H9 (cell line): ENCODE results near the gene ARHGAP24. TPM values are rescaled to one million over a fixed set of nuclear protein-coding genes. Genes with fewer than 3 reads are reported as not detected.

Experiments used
- DNase-seq: peaks from one replicate; pipeline ENCODE4 v3.0.0-alpha.2; 2017
- H2AFZ ChIP-seq: one replicate; pipeline ENCODE4 v1.6.1; 2013; ENCODE audit warnings: mild to moderate bottlenecking, low read length, control low read depth, moderate library complexity
- H2AK5ac ChIP-seq: 2 replicates; pipeline ENCODE4 v1.6.1; 2013; ENCODE audit warnings: low read length, control low read depth, mixed read lengths; ENCODE audit not compliant: insufficient read length
- H2BK120ac ChIP-seq: one replicate; pipeline ENCODE4 v1.6.1; 2013; ENCODE audit warnings: low read depth, mild to moderate bottlenecking, low read length, control low read depth, inconsistent platforms; ENCODE audit not compliant: poor library complexity, severe bottlenecking
- H2BK12ac ChIP-seq: 2 replicates; pipeline ENCODE4 v1.6.1; 2013; ENCODE audit warnings: low read length, control low read depth, mixed read lengths, low read depth; ENCODE audit not compliant: insufficient read length
- H2BK15ac ChIP-seq: 2 replicates; pipeline ENCODE4 v1.6.1; 2013; ENCODE audit warnings: low read depth, low read length, control low read depth
- H2BK20ac ChIP-seq: one replicate; pipeline ENCODE4 v1.6.1; 2013; ENCODE audit warnings: low read depth, mild to moderate bottlenecking, low read length, control low read depth, inconsistent platforms; ENCODE audit not compliant: poor library complexity, severe bottlenecking
- H2BK5ac ChIP-seq: 2 replicates; pipeline ENCODE4 v1.6.1; 2013; ENCODE audit warnings: low read length, control low read depth, mixed read lengths; ENCODE audit not compliant: insufficient read length
- H3K14ac ChIP-seq: 2 replicates; pipeline ENCODE4 v1.6.1; 2013; ENCODE audit warnings: low read length, control low read depth; ENCODE audit not compliant: insufficient read depth
- H3K18ac ChIP-seq: 2 replicates; pipeline ENCODE4 v1.6.1; 2013; ENCODE audit warnings: low read depth, mild to moderate bottlenecking, mixed read lengths, low read length, control low read depth; ENCODE audit not compliant: insufficient read length
- H3K23ac ChIP-seq: 2 replicates; pipeline ENCODE4 v1.6.1; 2013; ENCODE audit warnings: low read length, control low read depth, mixed read lengths, low read depth; ENCODE audit not compliant: insufficient read length
- H3K23me2 ChIP-seq: 2 replicates; pipeline ENCODE4 v1.6.1; 2013; ENCODE audit warnings: low read depth, mild to moderate bottlenecking, mixed read lengths, low read length, control low read depth; ENCODE audit not compliant: insufficient read length, poor library complexity, severe bottlenecking
- H3K27ac ChIP-seq: 2 replicates; pipeline ENCODE4 v1.5.1; 2013; ENCODE audit warnings: low read length, control low read depth, mixed read lengths, low read depth; ENCODE audit not compliant: insufficient read length
- H3K27me3 ChIP-seq: 2 replicates; pipeline ENCODE4 v1.6.1; 2013; ENCODE audit warnings: low read length, control low read depth, inconsistent platforms; ENCODE audit not compliant: insufficient read depth
- H3K4ac ChIP-seq: 2 replicates; pipeline ENCODE4 v1.6.1; 2013; ENCODE audit warnings: low read depth, mild to moderate bottlenecking, control low read depth, inconsistent platforms, low read length, moderate library complexity
- H3K4me1 ChIP-seq: 2 replicates; pipeline ENCODE4 v1.6.1; 2013; ENCODE audit warnings: low read length, control low read depth, inconsistent platforms; ENCODE audit not compliant: insufficient read depth
- H3K4me2 ChIP-seq: 2 replicates; pipeline ENCODE4 v1.6.1; 2013; ENCODE audit warnings: low read length, control low read depth, mixed read lengths; ENCODE audit not compliant: insufficient read length, insufficient read depth
- H3K56ac ChIP-seq: 2 replicates; pipeline ENCODE4 v1.6.1; 2013; ENCODE audit warnings: low read depth, mild to moderate bottlenecking, mixed read lengths, low read length, control low read depth; ENCODE audit not compliant: insufficient read length
- H3K79me1 ChIP-seq: 2 replicates; pipeline ENCODE4 v1.6.1; 2013; ENCODE audit warnings: low read depth, mild to moderate bottlenecking, moderate library complexity, low read length, control low read depth, inconsistent platforms; ENCODE audit not compliant: insufficient read depth, poor library complexity, severe bottlenecking
- H3K79me2 ChIP-seq: 2 replicates; pipeline ENCODE4 v1.6.1; 2013; ENCODE audit warnings: low read length, control low read depth, inconsistent platforms; ENCODE audit not compliant: insufficient read depth
- H3K9ac ChIP-seq: 2 replicates; pipeline ENCODE4 v1.6.1; 2013; ENCODE audit warnings: low read length, control low read depth, mixed read lengths; ENCODE audit not compliant: insufficient read length; ENCODE audit errors: extremely low read depth
- H3K9me3 ChIP-seq: one replicate; pipeline ENCODE4 v1.6.1; 2013; ENCODE audit warnings: low read depth, low read length, inconsistent platforms; ENCODE audit not compliant: control insufficient read depth
- H3T11ph ChIP-seq: one replicate; pipeline ENCODE4 v1.6.1; 2013; ENCODE audit warnings: mild to moderate bottlenecking, low read length, control low read depth, inconsistent platforms
- H4K20me1 ChIP-seq: one replicate; pipeline ENCODE4 v1.6.1; 2013; ENCODE audit not compliant: control insufficient read depth, insufficient read length, insufficient read depth
- H4K5ac ChIP-seq: 2 replicates; pipeline ENCODE4 v1.6.1; 2013; ENCODE audit warnings: low read depth, mild to moderate bottlenecking, mixed read lengths, low read length, control low read depth; ENCODE audit not compliant: insufficient read length
- H4K8ac ChIP-seq: replicated peaks from 2 replicates; pipeline ENCODE4 v1.6.1; 2013; ENCODE audit warnings: low read length, control low read depth, mixed read lengths, low read depth; ENCODE audit not compliant: insufficient read length
- H4K91ac ChIP-seq: 2 replicates; pipeline ENCODE4 v1.6.1; 2013; ENCODE audit warnings: low read depth, mild to moderate bottlenecking, moderate library complexity, mixed read lengths, low read length, control low read depth; ENCODE audit not compliant: insufficient read length
- H3K27ac Mint-ChIP-seq, 3 experiments: 2 replicates in 2 of 3; 3 replicates in 1 of 3; pipeline ENCODE4 v1.8.0; 2020 to 2021; ENCODE audit warnings: mixed read lengths in 3 of 3, mild to moderate bottlenecking in 1 of 3, moderate library complexity in 1 of 3
- H3K27me3 Mint-ChIP-seq: 2 replicates; pipeline ENCODE4 v1.8.0; 2021; ENCODE audit warnings: low read depth, mild to moderate bottlenecking, moderate library complexity, mixed read lengths
- H3K36me3 Mint-ChIP-seq, 3 experiments: 2 replicates in 2 of 3; 3 replicates in 1 of 3; pipeline ENCODE4 v1.8.0; 2020 to 2021; ENCODE audit warnings: low read depth in 3 of 3, mixed read lengths in 3 of 3; ENCODE audit not compliant: insufficient read depth in 1 of 3
- H3K4me1 Mint-ChIP-seq, 2 experiments: 2 replicates each; pipeline ENCODE4 v1.8.0; 2020; ENCODE audit warnings: mixed read lengths in 2 of 2
- H3K4me3 Mint-ChIP-seq, 2 experiments: 2 replicates in 1 of 2; 3 replicates in 1 of 2; pipeline ENCODE4 v1.8.0; 2020 to 2021; ENCODE audit warnings: mild to moderate bottlenecking in 2 of 2, mixed read lengths in 2 of 2, moderate library complexity in 1 of 2
- H3K9me3 Mint-ChIP-seq, 2 experiments: 2 replicates in 1 of 2; 3 replicates in 1 of 2; pipeline ENCODE4 v1.8.0; 2020; ENCODE audit warnings: mild to moderate bottlenecking in 2 of 2, mixed read lengths in 2 of 2, moderate library complexity in 1 of 2
- WGBS: extraction: QIAGEN DNeasy Blood & Tissue Kit; methylation state at CpG from one replicate; pipeline ENCODE4 v1.1.7; 2013; ENCODE audit warnings: missing lambda C conversion rate, low lambda C conversion rate, mixed read lengths; ENCODE audit not compliant: insufficient read length; ENCODE audit errors: extremely low coverage; 5-methylcytosine and 5-hydroxymethylcytosine counted together
- total RNA-seq: library from RNA; stranded (reverse); gene quantifications from 2 replicates; pipeline ENCODE4 v1.2.1, GENCODE V29; 2021
- TF ChIP-seq, protein P1 (sequence below): fragments of 200-600 bp; sonication (generic); conservative IDR thresholded peaks from 3 replicates; pipeline ENCODE4 v1.8.0; 2021; ENCODE audit warnings: antibody characterized with exemption, mild to moderate bottlenecking

Gene ARHGAP24
- total RNA-seq, 1 experiment from 2014 or later = 0.37 TPM

DNA sequence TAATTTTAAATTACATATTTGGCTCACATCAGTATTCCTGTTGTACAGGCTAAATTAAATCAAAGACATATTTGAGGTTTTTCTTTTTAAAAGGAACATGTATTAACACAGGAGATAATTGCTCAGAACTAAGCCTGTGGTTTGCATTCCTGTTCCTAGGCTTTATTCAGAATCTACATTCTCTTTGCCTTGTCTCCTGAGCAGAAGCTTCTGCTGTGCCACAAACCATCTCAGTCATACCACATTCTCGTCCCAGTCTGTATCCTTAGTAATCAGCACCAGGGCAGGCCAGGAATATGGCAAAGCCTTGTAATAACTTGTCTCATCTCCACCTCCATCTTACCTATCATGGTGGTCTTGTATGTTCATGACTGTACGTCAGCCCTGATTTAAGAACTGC, 162.8 kb downstream of the ARHGAP24 start:
- WGBS = no CpG with 5 or more reads among the region's 2 CpGs
- Histone ChIP-seq H3K27me3 (no peaks in the 10 kb centered on the region), H4K5ac (no peak overlapping the region), H4K20me1 (no peaks in the 10 kb centered on the region), H3T11ph (no peak overlapping the region), H2AK5ac (no peak overlapping the region), H3K9ac (no peak overlapping the region), H2BK15ac (no peak overlapping the region), H3K79me2 (no peaks in the 10 kb centered on the region), H2AFZ (no peak overlapping the region), H3K4me1 (no peaks in the 10 kb centered on the region), H3K18ac (no peak overlapping the region), H4K91ac (no peak overlapping the region), H2BK20ac (no peak overlapping the region), H3K9me3 (no peaks in the 10 kb centered on the region), H4K8ac (no peak overlapping the region), H3K14ac (no peak overlapping the region), H3K27ac (no peak overlapping the region), H3K23ac (no peak overlapping the region), H2BK120ac (no peak overlapping the region), H3K4ac (no peak overlapping the region), H3K79me1 (no peaks in the 10 kb centered on the region), H3K23me2 (no peaks in the 10 kb centered on the region), H2BK12ac (no peak overlapping the region), H3K4me2 (no peak overlapping the region), H2BK5ac (no peak overlapping the region), H3K56ac (no peak overlapping the region)
- H3K36me3 Mint-ChIP-seq = no peaks in the 10 kb centered on the region
- TF ChIP-seq, protein P1, sequence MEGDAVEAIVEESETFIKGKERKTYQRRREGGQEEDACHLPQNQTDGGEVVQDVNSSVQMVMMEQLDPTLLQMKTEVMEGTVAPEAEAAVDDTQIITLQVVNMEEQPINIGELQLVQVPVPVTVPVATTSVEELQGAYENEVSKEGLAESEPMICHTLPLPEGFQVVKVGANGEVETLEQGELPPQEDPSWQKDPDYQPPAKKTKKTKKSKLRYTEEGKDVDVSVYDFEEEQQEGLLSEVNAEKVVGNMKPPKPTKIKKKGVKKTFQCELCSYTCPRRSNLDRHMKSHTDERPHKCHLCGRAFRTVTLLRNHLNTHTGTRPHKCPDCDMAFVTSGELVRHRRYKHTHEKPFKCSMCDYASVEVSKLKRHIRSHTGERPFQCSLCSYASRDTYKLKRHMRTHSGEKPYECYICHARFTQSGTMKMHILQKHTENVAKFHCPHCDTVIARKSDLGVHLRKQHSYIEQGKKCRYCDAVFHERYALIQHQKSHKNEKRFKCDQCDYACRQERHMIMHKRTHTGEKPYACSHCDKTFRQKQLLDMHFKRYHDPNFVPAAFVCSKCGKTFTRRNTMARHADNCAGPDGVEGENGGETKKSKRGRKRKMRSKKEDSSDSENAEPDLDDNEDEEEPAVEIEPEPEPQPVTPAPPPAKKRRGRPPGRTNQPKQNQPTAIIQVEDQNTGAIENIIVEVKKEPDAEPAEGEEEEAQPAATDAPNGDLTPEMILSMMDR = no peak
- H3K9me3 Mint-ChIP-seq = no peaks in the 10 kb centered on the region
- H3K27me3 Mint-ChIP-seq = no peaks in the 10 kb centered on the region; the same call in 1 of the 2 replicates
- no peak overlapping the region for H3K4me3 Mint-ChIP-seq
- peaks cover 0 to 3% of the 10 kb centered on the region in 2 experiments; a peak in 3 of 4 replicates for H3K4me1 Mint-ChIP-seq
- DNase-seq = no peak
- H3K27ac Mint-ChIP-seq = no peak overlapping the region; a peak in 1 of 7 replicates
